Fibroblast of skin of left quadriceps (primary cell): ENCODE data around the gene DHTKD1.
"Not testable (repeated sequence)": the region's sequence is repeated elsewhere in the genome, so short reads cannot be mapped to it uniquely, and the experiment has no call there.

ENCODE experiments used
- DNase-seq, 2 experiments: peaks; one replicate each; pipeline ENCODE4 v3.0.0-alpha.2; 2013; ENCODE audit warnings: low read depth in 2 of 2

DHTKD1 gene

DNA sequence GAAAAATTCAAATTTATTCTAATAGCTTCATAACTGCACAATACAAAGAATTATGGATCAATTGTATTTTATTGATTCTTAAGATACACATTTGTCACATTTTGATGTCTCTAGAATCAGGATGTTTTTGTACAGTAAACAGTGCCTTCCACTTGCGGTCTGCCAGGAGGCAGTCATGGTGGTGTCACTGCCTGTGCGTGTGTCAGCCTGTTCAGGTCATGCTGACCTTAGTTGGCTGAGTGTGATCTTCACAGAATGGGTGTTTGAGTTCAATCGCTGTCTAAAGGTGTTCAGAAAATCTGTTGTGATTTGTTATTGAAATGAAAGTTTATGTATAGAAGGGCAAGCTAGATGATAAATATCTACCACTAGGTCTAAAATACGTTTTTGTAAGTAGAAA, 81.4 kb downstream of the DHTKD1 start:
- DNase-seq, result no peak

DNA sequence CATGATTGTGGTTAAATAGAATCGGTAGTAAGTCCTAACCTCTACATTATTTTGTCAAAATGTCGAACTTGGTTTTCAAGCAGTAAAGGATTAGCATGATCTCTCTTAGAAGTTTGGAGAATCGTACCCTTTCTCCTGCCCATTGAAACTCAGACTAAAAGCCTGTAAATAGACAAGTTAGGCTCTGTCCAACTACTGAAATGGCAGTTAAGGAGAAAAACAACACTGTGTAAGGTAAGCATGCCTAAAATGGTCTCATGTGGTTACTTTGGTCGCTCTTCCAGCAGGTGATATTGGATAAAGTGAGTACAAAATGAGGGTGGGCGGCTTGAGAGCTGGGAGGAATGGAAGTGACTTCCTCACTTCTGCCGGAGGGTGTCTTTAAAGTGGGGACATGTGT, 85.8 kb downstream of the DHTKD1 start:
- no peak for DNase-seq

DNA sequence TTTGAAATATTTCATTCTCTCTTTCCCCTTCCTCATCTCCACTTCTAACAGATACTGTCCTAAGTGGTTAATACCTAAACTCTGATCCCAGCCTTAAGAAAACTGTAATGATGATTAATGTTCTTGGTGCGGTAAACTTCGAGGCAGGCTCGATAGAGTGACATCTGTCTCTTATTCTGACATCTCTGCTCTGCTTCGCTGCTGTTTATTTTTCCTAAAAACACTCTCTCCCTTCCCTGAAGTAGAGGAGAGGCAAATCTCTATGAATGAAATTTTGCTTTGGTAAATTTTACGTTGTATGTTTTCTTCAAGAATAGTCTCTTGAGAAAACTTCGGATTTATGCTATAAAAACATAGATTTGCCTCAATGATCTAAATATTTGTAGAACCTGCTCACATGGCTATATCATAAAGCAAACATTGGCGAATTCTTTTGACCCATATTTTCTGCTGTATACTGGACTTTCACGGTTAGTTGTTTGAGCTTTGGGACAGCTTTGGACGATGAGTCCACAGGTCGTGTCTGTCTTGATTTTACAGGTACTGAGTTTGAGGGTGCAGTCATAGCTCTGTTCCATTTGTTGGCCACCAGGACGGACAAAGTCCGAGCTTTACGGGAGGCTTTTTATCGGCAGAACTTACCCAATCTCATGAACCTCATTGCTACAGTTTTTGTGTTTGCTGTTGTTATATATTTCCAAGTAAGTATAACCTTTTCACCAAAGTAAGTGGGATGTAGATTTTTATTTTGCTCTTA, 87.8 kb downstream of the DHTKD1 start:
- DNase-seq, result no peak

DNA sequence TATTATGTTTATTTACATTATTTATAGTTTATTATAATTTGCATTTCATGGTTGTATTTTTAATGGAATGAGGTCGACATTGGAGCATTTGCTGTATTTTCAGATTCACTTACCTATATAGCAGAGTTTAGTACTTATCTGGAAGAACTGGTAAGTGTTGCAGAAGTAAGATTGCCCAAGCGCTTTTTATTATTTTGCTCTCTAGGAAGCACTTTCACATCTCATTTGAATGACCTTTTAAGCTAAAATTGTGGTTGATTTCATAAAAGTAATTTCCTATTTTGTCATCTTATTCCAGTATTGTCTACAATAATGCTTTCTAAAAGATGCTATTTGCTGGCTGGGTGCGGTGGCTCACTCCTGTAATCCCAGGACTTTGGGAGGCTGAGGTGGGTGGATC, 89.4 kb downstream of the DHTKD1 start:
- no peak for DNase-seq

DNA sequence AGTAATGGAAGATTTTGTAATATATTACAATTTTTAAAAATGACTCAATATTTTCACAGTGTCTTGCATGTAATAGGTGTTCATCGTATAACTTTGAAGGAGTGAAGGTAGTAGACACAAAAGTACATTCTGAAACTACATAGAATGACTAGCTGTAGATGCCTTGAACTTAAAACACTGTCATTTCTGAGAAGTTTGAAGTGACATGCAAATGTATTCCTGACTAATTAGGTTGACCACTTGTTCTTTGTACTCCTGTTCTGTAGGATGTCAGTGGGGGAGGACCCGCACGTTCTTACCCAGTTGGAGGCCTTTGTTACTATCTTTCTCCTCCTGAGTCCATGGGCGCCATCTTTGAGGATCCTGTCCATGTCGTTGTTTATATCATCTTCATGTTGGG, 91.9 kb downstream of the DHTKD1 start:
- no peak for DNase-seq

DNA sequence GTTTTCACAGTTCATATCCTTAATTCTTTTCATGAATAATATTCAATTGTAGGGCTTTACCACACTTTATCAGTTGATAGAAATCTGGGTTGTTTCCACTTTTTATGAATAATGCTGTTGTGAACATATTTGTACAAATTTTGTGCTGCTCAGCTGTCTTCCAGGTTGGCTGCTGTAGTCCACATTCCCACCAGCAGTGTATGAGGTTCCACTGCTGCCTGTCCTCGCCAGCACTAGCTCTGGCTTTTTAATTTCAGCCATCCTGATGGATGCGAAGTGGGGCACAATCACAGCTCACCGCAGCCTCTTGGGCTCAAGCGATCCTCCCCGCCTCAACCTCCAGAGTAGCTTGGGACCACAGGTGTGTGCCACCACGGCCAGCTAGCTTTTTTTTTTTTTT, 94.2 kb downstream of the DHTKD1 start:
- no peak for DNase-seq

DNA sequence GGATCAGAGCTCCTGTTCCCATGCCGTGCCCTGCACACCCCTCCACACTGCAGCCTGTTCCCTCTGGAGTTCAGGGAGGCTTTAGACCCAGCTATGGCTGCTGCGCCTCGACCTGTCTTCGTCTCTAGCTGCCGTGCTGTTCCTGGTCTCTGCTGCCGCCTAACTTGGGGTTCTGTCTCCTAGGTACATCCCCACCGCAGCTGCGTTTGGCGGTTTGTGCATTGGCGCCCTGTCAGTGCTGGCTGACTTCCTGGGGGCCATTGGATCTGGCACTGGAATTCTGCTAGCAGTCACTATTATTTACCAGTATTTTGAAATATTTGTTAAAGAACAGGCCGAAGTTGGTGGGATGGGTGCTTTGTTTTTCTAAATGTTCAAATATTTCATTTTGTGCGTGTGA, 95.3 kb downstream of the DHTKD1 start:
- no peak for DNase-seq

DNA sequence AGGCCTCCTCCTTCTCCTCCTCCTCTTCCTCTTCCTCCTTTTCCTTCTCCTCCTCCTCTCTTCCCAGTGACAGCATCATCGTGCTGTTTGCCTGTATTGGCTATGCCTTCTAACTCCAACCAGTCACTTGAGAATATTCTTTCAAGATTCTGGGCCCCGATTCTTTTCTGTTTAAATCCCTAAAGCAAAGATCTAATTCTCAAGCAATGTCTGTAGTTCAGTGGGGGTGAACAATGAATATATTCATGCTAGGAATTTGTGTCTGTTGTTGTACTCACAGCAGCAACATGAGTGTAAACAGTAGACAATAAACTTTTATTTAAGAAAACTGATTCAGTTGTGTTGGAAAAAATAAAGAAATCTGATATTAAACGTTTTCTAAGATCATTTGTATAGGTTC, 96.3 kb downstream of the DHTKD1 start:
- no peak for DNase-seq

DNA sequence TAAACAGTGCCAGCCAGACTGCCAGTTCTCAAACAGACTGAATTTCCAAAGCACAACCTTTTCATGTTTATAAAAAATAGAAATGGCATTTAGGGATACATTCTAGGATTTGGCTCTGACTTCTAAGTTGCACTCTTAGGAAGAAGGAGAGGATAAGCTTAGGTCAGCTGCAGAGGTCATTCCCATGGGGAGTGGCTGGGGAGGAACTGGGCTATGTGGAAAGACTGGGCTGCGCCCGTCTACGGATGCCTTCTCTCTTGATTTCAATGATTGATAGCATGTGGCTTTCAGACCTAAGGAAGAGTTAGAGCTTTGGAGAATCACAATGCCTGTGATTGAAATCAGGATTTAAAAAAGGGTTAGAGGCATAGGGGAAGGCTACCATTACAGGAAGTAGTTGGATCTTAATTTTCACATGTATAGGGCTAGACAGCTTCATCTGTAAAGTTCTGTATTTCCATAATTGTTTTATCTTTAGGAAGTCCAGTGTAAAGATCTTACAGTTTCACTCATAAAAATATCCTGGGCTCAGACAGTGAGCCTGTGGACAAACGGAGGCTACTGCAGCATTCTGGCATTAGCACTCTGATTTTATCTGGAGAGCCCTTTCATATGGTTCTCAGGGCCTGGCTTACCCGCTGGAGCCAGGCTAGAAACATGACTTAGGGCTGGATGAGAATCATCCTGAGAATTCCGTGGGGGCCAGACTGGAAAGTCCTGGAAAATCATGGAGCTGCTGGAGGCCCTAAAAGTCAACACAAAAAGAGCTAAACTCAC, 97.4 kb downstream of the DHTKD1 start:
- DNase-seq, result no peak

DNA sequence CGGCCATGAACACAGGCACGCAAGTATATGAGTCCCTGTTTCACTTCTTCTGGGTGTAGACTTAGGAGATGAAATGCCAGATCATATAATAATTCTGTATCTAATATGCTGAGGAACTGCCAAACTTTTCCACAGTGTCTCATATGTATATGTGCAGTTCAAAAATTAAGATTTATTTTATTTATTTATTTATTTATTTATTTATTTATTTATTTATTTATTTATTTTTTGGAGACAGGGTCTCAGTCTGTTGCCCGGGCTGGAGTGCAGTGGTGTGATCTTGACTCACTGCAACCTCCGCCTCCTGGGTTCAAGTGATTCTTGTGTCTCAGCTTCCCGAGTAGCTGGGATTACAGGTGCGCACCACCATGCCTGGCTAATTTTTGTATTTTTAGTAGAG, 102.8 kb downstream of the DHTKD1 start:
- DNase-seq, result not testable (repeated sequence)
